Right ventricle myocardium superior (tissue), 1 donor: ENCODE data around the gene NT5DC1. TPM values are rescaled to one million over a fixed set of nuclear protein-coding genes. Genes with fewer than 3 reads are reported as not detected.
"Not testable (repeated sequence)": the region's sequence is repeated elsewhere in the genome, so short reads cannot be mapped to it uniquely, and the experiment has no call there.

Experiments used
- ATAC-seq: fragments of 200-7000 bp; cut with Tn5 transposase; one replicate; pipeline ENCODE4 v1.9.1; 2020; ENCODE audit warnings: mild to moderate bottlenecking; ENCODE audit not compliant: poor library complexity
- DNase-seq: peaks from one replicate; pipeline ENCODE4 v3.0.0-alpha.2; 2020
- intact Hi-C: fragments of 100-400 bp; cut with DNase I; formaldehyde crosslinking; loops from one replicate; pipeline ENCODE4 v1.11.2; 2022
- total RNA-seq: library from RNA; stranded (reverse); fragmentation: NEBNext Ultra II Directional; extraction: Animal tissue kit (Norgen Biotek cat#: 25700); gene quantifications from one replicate; pipeline ENCODE4 v1.2.1, GENCODE V29; 2021
- donor health status: DM: no; HTN: yes; CAD: no; lungs with severe emphysema.

Gene NT5DC1
- total RNA-seq, 1 donor from 2014 or later, result 56.4 TPM

DNA sequence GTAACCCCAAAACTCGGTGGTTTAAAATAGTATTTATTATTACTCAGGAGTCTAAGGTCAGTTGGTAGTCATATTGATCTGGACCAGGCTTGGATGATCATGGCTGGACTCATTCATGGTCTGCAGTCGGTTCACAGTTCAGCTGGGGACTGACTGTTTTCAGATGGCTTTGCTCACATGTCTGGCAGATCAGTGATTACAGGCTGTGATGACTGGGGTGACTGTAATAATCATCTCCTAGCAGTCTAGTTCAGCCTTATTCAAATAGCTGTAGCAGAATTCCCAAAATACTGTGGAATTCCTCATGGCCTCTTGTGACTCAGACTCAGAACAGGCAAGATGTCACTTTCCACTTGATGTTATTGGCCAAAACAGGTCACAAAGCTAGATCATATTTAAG lies 16.4 kb upstream of the NT5DC1 start:
- DNase-seq (no peak), ATAC-seq (no peak)
- intact Hi-C loops, result no loop called here

DNA sequence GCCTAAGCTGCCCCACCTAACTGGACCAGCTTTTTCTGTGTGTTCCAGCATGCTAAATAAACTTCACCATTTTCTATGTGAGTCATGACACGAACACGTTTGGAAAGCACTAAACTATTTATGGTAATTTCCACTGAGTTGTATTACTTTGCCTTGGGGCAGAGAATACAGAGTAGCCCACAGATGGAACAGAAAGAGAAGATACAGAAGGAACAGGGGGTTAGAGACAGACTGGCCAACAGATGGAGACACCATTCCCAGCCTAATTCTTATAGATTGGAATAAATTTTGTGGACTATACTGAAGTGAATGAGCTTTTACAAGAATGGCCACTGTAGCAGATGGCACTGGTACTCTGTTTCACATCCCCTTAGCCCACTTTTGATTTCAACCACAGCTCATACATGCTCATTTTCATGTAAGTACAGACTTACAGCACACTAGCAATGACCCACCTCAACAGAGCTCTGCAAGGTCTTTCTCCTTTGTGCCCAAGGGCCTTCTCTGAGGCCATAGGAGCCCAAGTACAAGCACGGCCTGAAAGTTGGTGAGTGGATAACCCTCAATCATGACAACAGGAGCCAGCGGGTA lies 13.1 kb upstream of the NT5DC1 start:
- DNase-seq (no peak), ATAC-seq (no peak)
- intact Hi-C loops, result no loop called here

DNA sequence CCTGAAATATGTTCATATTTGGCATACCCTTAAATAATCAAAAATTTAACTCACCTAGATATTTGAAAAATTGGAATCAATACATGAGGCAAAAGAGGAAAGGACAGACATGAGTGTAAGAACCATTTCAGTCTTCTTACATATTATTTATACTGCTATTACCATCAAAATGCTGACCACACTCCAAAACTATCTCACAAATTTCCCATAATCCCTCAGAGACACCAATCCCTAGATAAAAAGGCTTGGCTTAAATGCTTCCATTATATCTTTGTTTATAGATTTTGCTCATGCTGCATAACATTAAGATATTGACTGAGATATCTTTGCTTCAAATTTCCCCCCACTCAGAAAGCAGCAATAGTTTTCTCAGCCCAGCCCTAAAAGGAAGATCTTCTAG lies 11.7 kb upstream of the NT5DC1 start:
- intact Hi-C loops, result no loop called here
- ATAC-seq (no peak), DNase-seq (no peak)

DNA sequence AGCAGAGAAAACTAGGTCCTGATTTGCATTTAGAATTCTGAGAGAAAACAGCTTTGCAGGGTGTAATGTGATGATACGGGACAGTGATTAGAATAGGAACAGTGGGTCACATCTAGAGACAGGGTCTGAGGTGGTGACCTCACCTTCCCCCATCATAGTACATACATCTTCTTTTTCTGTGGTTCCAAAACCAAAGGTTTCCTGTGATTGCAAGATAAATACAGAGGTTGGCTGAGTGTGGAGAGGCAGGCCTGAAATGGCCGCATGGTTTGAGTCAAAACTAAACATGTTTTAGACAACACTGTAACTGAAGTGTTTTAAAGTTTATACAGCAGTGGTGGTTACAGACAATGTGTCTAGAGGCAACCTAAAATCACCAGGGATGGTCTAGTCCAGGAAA lies 10.4 kb upstream of the NT5DC1 start:
- ATAC-seq, result no peak
- DNase-seq, result no peak
- intact Hi-C loops, result no loop called here

DNA sequence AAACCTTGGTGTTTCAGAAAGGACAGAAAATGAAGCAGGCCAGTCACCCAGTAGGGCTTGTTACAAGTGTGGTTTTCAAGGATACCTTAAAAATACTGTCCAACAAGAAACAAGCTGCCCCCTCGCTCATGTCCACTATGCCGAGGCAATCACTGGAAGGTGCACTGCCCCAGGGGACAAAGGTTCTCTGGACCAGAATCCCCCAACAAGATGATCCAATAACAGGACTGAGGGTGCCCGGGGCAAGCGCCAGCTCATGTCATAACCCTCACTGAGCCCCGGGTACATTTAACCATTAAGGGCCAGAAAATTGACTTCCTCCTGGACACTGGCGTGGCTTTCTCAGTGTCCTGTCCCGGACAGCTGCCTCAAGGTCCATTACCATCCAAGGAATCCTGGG lies 6.6 kb upstream of the NT5DC1 start:
- no peak for ATAC-seq
- intact Hi-C loops, result loop anchor here (2.0 kb wide), 1 partner anchor 81 kb away; no protein-coding TSS in a partner anchor
- DNase-seq, result no peak

DNA sequence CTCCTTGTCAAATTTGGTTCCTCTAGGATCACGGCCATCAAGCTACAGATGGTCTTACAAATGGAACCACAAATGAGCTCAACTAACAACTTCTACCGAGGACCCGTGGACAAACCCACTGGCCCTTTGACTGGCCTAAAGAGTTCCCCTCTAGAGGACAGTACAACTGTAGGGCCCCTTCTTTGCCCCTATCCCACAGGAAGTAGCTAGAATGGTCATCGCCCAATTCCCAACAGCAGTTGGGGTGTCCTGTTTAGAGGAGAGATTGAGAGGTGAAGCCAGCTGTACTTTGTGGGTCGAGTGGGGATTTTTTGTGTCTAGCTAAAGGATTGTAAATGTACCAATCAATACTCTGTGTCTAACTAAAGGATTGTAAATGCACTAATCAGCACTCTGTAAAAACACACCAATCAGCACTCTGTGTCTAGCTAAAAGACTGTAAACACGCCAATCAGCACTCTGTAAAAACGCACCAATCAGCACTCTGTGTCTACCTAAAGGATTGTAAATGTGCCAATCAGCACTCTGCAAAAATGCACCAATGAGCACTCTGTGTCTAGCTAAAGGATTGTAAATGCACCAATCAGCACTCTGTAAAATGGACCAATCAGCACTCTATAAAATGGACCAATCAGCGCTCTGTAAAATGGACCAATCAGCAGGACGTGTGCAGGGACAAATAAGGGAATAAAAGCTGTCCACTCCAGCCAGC lies 4.4 kb upstream of the NT5DC1 start:
- DNase-seq, ATAC-seq, intact Hi-C loops: not testable (repeated sequence)

DNA sequence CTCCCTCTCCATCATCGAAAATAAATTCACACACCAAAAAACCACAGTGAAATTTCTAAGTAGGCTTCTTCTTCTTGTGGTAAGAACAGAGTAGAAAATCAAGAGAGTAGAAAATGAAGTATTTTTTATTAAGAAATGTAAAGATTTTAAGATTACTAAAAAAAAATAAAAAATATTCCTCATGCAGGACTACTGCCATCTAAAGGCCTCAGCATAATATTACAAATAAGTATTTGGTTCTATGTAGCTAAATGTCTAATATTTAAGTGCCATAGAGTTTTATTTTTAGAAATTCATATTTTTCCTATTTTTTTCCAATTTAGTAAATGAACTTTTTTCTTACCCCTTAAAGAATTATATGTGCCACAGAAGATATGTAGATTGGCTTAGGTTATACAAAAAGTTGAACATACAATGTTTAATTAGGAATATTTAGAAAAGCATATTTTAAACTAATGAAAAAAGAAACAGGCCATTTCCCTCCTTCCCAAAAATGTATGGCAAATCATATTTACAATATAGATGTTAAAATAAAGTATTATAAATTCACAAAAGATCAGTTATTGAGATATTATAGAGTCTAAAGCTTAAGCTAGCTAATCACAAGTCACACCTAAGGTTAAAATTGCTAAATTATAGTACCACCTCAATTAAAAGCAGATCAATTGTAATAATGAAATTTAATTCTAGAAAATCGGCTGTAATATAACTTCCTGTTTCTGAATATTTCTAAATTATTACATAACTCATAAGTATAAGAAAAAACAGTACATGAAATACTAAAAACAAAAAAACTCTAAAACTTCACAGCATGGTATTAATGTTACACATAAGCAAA lies 3.5 kb upstream of the NT5DC1 start:
- no peak for ATAC-seq
- intact Hi-C loops, result no loop called here

DNA sequence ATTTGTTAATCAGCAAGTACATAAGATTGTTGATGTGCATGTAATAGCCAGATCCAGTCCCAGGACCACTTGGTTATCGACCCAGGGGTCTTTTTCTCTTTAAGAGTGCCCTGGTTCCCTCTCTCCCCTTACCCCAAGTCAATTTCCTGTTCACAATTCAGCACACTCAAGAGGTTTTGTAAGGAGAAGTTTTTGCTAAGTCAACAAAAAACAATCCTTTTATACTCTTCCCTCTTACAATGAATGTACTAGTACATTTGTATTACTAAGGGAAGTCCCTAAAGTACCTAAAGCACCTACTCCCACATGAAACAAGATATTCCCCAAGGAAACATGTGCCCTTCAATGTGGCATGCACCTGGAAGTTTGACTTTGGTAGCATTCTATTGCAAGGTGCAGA lies 1.6 kb upstream of the NT5DC1 start:
- ATAC-seq, result no peak
- intact Hi-C loops, result no loop called here
- DNase-seq, result no peak

More for the DNA sequence above, 3.5 kb upstream of the NT5DC1 start:
- no peak for DNase-seq

DNA sequence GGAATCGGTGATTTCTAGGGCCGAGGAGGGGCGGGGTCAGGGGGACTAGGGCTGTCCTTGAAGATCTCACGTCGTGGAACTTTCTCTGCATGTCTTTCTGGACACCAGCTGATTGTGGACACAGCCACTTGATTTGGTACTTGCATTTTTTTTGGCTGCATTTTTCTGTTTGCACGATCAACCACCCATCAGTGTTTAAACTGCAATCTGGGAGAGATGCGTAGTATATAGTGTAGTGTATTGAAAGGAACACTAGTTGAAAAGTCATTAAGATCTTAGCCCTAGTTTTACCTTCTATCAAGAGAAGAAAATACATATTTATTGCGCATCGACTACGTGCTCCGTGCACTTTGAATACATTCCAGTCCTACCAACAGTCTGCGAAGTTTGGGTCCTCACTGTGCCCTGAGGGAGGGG lies 657 bp downstream of the NT5DC1 start:
- DNase-seq (no peak), ATAC-seq (no peak)
- intact Hi-C loops, result no loop called here

DNA sequence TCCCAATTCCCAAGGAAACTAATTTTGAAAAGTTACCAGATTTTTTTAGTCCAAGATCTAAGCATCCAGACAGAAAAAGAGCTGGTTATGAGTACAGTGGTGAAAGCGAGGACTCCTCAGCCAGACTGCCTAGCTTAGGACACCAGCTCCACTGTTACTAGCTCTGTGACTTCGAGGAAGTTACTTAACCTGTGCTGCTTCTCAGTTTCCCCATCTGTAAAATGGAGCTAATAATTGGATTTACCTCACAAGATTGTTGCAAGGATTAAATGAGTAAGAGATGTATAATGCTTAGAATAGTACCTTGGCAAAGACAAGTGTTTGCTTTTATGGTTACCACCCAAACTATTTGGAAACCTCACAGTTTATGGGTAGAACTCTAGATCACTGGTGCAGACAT lies 1.1 kb downstream of the NT5DC1 start:
- no peak for ATAC-seq
- DNase-seq, result no peak
- intact Hi-C loops, result no loop called here

DNA sequence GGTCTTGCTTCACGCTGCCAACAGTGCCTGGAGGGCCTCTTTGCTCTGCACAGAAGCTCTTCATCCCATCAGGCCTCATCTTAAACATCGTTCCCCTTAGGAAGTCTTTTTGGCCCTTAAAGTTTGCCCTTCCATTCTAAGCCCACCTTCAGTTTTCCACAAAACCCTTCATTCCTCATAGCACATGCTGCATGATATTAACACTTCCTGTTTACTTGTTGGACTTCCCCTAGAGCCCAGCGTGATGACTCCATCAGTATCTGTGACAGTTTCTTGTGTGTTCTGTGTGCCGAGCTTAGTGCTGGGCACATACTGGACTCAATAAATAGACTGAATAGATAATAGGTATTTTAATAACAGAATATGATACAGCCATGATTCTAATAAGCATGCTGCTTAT lies 2.2 kb downstream of the NT5DC1 start:
- DNase-seq, result no peak
- intact Hi-C loops, result no loop called here
- no peak for ATAC-seq

DNA sequence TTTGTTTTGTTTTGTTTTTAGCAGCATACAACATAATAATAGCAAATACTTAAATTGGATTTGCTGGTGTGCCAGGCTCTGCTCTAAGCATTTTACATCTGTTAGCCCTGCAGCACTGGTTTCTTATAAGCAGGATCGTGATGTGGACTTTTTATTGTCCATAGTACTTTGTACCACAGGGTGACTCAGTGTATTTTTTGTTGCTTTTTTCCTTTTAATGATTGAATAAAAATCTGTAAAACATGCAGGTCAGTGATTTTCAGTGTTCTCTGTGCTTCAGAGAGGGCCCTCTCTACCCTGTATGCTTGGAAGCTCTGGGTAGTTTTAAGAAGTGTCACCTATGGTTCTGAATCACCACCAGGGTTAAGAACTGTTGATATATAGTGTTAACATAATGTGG lies 4.0 kb downstream of the NT5DC1 start:
- intact Hi-C loops, result no loop called here
- DNase-seq, result no peak
- ATAC-seq, result no peak

DNA sequence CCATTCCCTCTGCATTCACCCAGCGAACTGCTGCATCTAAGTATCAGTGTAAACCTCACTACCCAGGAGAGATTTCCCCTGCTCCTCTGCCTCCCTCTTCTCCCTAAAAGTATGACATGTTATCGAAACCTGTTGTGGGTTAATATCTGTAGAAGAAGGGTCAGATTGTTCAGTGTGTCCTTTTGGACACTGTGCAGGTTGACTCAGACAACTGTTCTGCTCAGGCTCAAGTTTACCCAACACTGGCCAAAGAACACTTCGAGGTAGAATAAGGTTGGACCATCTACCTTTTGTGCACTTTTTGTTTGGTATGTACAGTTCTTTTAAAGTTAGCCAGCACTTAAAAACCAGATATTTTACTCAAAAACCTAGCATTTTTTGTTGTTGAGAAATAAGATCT lies 4.6 kb downstream of the NT5DC1 start:
- ATAC-seq, result no peak
- no peak for DNase-seq
- intact Hi-C loops, result no loop called here

DNA sequence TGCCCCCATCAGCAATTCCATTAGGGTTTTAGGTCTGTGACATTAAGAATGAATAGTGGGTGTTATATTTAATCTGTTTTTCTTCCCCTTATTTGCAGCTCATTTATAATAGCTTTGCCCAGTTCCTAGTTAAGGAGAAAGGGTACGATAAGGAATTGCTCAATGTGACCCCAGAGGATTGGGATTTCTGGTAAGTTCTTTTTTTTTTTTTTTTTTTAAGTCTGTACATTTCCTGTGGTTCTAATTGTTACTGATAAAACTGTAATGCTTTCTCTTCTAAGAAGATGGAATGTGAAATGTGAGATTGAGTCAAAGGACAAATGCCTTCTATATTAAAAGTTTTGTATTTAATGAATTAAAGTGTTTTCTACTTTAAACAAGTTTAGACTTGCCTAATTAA lies 5.5 kb downstream of the NT5DC1 start:
- no peak for DNase-seq
- intact Hi-C loops, result no loop called here
- no peak for ATAC-seq

DNA sequence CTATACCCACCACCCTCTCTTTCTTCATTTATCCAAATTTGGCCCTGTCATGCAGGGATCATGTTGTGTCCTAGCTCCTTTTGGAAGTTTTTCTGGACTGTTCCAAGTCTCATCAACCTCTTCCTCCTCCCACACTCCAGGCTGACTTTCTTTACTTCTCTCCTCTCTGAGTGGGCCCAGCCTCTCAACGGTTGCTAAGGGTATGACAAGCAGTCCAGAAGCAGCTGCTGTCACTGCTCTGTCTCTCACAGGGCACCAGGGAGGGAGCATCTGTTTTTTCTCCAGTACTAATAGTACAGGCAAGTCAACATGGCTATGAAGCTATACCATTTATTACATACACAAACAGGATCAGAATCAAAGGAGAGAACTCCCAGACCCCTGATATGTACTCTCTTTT lies 8.2 kb downstream of the NT5DC1 start:
- intact Hi-C loops, result no loop called here
- ATAC-seq (no peak), DNase-seq (no peak)

DNA sequence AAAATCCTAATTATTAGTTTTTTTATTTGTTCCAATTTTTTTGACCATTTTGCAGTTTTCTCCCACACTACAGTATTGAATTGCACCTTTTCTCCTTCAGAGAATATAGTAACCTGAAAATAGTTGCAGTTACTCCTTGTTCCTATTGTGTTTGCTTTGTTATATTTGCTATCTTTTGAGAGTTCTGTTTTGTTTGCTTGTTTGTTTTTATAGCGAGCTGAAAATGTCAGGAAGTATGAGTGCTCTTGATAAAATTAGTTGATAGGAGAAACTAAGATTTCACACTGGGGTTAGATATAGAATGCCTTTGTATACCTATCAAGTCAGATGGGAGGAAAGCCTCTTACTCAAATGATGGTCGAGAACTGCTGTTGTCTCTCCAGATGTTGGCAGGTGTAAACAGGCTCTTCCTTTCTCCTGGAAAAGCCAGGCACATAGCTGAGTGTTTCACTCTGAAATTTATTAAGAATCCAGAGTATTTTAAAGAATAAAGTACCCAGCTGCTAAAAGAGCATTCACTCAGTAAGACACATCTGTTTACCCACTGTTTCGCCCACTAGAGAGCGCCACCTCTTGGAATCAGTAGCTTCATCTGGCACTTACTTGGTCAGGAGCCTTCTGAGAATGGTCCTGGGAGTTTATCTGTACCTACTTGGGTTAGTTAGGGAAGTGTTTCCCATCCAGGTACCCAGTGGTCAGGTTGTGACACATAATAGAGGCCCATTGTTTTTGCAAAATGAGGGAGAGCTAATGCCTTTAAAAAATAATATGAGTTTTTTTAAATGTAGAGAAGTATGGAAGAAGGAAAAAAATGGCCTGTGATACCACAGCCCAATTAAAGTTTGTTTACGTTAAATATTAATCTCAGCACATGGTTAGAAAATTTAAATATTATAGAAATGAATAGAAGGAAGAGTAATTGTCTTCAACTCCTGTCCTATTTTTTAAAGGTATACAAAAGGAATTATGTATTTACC lies 11.2 kb downstream of the NT5DC1 start:
- intact Hi-C loops, result no loop called here
- ATAC-seq, result no peak
- no peak for DNase-seq

DNA sequence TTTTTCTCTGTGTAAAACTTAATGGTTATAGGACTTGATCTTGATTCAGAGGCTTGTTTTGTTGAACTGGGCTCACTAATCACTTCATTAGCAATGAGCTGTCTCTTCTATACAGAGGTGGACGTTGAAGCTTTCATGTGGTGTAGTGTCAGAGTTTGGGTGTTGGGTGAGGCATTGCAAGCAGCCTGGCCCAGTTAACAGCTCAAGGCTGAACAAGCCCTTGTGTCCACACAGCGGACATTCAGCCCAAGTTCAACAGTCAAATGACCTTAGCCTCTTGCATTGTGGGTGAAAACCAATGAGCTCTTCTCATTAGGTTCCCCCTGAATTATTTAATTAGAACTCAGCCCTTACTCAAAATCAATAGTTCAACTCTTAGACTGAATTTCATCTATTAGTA lies 12.7 kb downstream of the NT5DC1 start:
- intact Hi-C loops, result no loop called here
- DNase-seq, result no peak
- no peak for ATAC-seq

DNA sequence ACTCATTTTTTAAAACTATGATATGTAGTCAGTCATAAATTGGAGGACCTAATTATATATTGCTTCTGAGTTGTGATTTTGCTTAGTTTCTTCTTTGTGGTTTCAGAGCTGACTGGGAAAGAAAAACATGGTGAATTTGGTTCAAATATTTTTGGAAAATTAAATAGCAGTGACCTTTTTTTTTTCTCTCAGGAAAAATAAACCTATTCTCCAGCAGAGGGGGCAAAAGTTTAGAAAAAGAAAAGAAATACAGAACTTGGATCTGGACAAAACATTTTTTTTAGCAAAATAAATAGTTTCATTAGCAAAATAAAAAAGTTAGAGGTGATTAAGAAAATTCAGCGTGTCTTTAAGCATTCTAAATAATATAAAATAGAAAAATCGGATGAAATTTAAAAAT lies 15.1 kb downstream of the NT5DC1 start:
- intact Hi-C loops, result no loop called here
- DNase-seq (no peak), ATAC-seq (no peak)

DNA sequence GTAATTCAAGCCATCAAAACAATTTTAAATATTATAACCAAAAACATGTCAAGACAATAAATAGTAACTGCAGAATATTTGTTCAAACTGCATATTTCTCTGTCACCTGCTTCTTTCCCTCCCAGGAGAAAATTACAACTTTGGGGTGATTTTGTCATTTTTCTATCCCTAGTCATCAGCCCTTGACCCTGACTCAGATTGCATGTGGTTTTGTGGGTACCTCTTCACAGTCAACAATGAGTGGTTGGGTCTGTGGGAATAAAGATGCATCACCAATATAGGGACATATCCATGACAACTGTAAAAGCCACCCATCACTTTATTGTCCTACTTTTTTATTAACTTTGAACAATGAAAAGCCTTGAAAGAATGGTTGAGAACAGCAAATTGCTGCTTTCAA lies 18.0 kb downstream of the NT5DC1 start:
- intact Hi-C loops, result no loop called here
- ATAC-seq, result no peak
- no peak for DNase-seq
